ACC112 (cell line): ENCODE data around the gene IL15RA.
"Not testable (repeated sequence)": the region's sequence is repeated elsewhere in the genome, so short reads cannot be mapped to it uniquely, and the experiment has no call there.

ENCODE experiments used
- H2AFZ ChIP-seq: fragments of 200-600 bp; sonication (generic); one replicate; pipeline ENCODE4 v1.6.0; 2017; ENCODE audit warnings: antibody characterized with exemption, low read length; ENCODE audit not compliant: unreplicated experiment
- H3K27ac ChIP-seq: fragments of 200-600 bp; sonication (generic); 2 replicates; pipeline ENCODE4 v1.5.1; 2014; ENCODE audit warnings: low read depth, mild to moderate bottlenecking, antibody characterized with exemption, low read length, moderate library complexity
- H3K27me3 ChIP-seq: fragments of 200-600 bp; sonication (generic); 2 replicates; pipeline ENCODE4 v1.6.1; 2014; ENCODE audit warnings: mild to moderate bottlenecking, antibody characterized with exemption, low read length, moderate library complexity, mixed read lengths; ENCODE audit not compliant: insufficient read depth
- H3K36me3 ChIP-seq: fragments of 200-600 bp; sonication (generic); 2 replicates; pipeline ENCODE4 v1.6.1; 2016; ENCODE audit warnings: mild to moderate bottlenecking, antibody characterized with exemption, low read length, moderate library complexity, mixed read lengths; ENCODE audit not compliant: insufficient read depth
- H3K4me1 ChIP-seq: fragments of 200-600 bp; sonication (generic); one replicate; pipeline ENCODE4 v1.6.1; 2016; ENCODE audit warnings: low read length, mixed read lengths; ENCODE audit not compliant: insufficient read depth, unreplicated experiment, control insufficient read depth
- H3K4me3 ChIP-seq: fragments of 200-600 bp; sonication (generic); 2 replicates; pipeline ENCODE4 v1.5.1; 2014; ENCODE audit warnings: mild to moderate bottlenecking, low read depth, low read length
- H3K79me2 ChIP-seq: fragments of 200-600 bp; sonication (generic); one replicate; pipeline ENCODE4 v1.6.0; 2016; ENCODE audit warnings: low read length; ENCODE audit not compliant: control insufficient read depth, unreplicated experiment, insufficient read depth

Gene IL15RA

GRCh38 chr10:6005856-6006395, 28.6 kb upstream of the IL15RA start:
- H3K27ac ChIP-seq = no peak overlapping the region
- no peak overlapping the region for H3K4me3 ChIP-seq
- peaks cover 26% of the 10 kb centered on the region; the same call in 1 of the 2 replicates for H3K27me3 ChIP-seq
- peaks cover 9% of the 10 kb centered on the region for H3K4me1 ChIP-seq
- no peaks in the 10 kb centered on the region for H3K79me2 ChIP-seq
- H3K36me3 ChIP-seq = no peaks in the 10 kb centered on the region
- H2AFZ ChIP-seq = no peak overlapping the region

DNA sequence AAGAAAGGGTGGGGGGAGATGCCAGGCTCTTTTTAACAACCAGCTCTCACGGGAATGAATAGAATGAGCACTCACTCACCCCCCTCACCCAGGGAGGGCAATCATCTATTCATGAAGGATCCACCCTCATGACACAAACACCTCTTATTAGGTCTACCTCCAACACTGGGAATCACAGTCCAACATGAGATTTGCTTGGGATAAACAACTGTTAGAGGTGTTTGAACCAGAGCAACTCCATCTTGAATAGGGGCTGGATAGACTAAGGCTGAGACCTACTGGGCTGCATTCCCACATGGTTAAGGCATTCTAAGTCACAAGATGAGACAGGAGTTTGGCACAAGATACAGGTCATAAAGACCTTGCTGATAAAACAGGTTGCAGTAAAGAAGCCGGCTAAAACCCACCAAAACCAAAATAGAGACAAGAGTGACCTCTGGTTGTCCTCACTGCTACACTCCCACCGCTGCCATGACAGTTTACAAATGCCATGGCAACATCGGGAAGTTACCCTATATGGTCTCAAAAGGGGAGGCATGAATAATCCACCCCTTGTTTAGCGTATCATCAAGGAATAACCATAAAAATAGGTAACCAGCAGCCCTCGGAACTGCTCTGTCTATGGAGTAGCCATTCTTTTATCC, 27.9 kb upstream of the IL15RA start:
- H3K36me3 ChIP-seq, H3K4me1 ChIP-seq, H2AFZ ChIP-seq, H3K4me3 ChIP-seq, H3K79me2 ChIP-seq, H3K27ac ChIP-seq: not testable (repeated sequence)
- peaks cover 30% of the 10 kb centered on the region; the same call in 1 of the 2 replicates for H3K27me3 ChIP-seq

DNA sequence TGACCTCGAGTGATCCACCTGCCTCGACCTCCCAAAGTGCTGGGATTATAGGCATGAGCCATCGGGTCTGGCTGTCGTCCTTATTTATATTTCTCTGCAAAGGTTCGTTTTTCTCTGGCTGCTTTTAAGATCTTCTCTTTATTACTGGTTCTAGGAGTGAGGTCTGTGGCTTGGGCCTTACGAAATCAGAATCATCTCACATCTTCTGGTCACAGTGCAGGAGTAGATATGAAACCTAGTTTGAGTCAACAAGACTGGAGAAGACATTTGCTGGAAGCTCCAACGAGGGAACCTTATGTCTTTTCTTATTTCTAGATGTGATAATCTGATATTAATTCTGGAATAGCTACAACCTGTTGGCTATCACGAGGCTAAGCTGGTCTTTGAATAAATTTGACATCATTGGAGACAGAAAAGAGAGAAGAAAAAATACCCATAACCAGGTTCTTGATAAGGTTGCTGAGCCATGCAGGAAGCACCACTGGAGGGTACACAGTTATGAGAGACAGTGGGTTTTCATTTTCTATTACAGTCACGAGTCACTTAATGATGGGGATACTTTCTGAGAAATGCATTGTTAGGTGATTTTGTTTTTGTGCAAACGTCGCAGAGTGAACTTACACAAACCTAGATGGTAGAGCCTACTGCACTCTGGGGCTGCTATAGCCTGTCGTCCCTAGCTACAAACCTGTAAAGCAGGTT, 25.6 kb upstream of the IL15RA start:
- Histone ChIP-seq H3K4me3 (no peak overlapping the region), H3K79me2 (no peaks in the 10 kb centered on the region), H3K27ac (no peak overlapping the region), H3K36me3 (no peaks in the 10 kb centered on the region), H3K27me3 (peaks cover 45% of the 10 kb centered on the region), H3K4me1 (no peaks in the 10 kb centered on the region), H2AFZ (no peak overlapping the region)

- Histone ChIP-seq H3K4me1 (no peaks in the 10 kb centered on the region), H3K27ac (no peak overlapping the region), H3K36me3 (no peaks in the 10 kb centered on the region)
Measured at GRCh38 chr10:5999440-6000165, 22.3 kb upstream of the IL15RA start.

DNA sequence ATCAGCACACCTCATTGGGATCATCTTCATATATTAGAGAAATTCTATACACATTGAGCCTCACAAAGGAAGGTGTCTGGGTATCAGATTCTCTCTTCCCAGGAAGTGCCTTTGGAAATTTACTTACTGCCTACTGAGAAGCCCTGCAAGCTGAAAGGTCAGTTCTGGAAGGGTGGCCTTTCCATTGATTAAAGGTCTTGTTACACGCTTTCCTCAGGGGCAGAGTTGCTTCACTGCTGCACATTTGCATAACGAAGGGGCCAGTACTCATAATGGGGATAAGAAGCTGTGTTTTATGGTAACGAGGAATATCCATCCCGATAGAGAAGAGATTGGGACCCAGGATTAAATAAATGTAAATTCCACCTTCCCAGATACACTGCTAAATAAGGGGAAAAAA, 19.4 kb upstream of the IL15RA start:
- Histone ChIP-seq H3K36me3 (no peaks in the 10 kb centered on the region), H3K27ac (no peak overlapping the region)

More at GRCh38 chr10:5999440-6000165, 22.3 kb upstream of the IL15RA start:
- no peak overlapping the region for H2AFZ ChIP-seq
- no peak overlapping the region for H3K4me3 ChIP-seq
- peaks cover 39% of the 10 kb centered on the region for H3K27me3 ChIP-seq
- no peaks in the 10 kb centered on the region for H3K79me2 ChIP-seq

DNA sequence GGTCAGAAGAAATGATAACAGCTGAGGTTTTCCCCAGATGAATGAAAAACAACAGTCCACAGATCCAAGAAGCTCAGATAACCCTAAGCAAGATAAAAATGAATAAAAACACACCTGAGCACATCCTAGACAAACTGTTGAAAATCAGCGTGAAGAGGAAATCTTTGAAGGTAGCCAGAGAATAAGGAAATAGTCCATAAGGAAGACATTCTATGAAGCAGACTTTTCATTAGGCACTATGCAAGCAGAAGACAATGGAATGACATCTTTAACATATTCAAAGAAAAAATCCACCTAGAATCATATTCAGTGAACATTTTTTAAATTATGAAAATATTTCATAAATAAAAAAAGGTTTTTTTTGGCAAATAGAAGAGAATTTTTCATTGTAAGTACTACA, 15.1 kb upstream of the IL15RA start:
- H3K27ac ChIP-seq = no peak overlapping the region
- no peak overlapping the region for H3K4me3 ChIP-seq
- H3K27me3 ChIP-seq = peaks cover 5% of the 10 kb centered on the region; the same call in 1 of the 2 replicates
- H3K36me3 ChIP-seq = no peaks in the 10 kb centered on the region
- H3K4me1 ChIP-seq = no peaks in the 10 kb centered on the region
- no peak overlapping the region for H2AFZ ChIP-seq
- H3K79me2 ChIP-seq = no peaks in the 10 kb centered on the region

More for the DNA sequence above, 19.4 kb upstream of the IL15RA start:
- no peaks in the 10 kb centered on the region for H3K79me2 ChIP-seq
- H3K27me3 ChIP-seq = peaks cover 33% of the 10 kb centered on the region
- no peaks in the 10 kb centered on the region for H3K4me1 ChIP-seq
- H3K4me3 ChIP-seq = no peak overlapping the region
- H2AFZ ChIP-seq = no peak overlapping the region

- H3K79me2 ChIP-seq = no peaks in the 10 kb centered on the region
Measured at GRCh38 chr10:5991708-5992107, 14.4 kb upstream of the IL15RA start.

DNA sequence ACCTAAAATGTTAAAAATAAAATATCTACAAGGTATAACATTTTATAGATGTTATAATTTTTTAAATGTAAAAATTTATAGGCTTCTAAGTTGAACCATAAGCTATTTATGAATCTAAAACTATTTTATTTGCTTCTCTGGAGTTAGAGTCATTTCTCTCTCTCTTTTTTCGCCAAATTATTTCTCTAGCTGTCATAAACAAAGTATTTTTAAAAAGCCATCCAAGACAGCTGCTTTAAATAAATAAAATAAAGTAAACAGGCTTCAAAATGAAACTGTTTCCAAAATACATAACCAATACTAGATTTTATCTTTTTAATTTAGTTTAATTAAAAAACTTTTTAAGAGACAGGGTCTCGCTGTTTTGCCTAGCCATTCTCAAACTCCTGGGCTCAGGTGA, 12.4 kb upstream of the IL15RA start:
- peaks cover 9% of the 10 kb centered on the region for H3K4me1 ChIP-seq

More at GRCh38 chr10:5991708-5992107, 14.4 kb upstream of the IL15RA start:
- H3K27me3 ChIP-seq = peaks cover 4% of the 10 kb centered on the region; the same call in 1 of the 2 replicates
- H3K27ac ChIP-seq = no peak overlapping the region
- no peaks in the 10 kb centered on the region for H3K4me1 ChIP-seq
- H3K4me3 ChIP-seq = no peak overlapping the region
- no peaks in the 10 kb centered on the region for H3K36me3 ChIP-seq
- H2AFZ ChIP-seq = no peak overlapping the region

GRCh38 chr10:5988336-5988920, 11.1 kb upstream of the IL15RA start:
- H3K4me3 ChIP-seq = no peak overlapping the region
- peaks cover 9% of the 10 kb centered on the region for H3K4me1 ChIP-seq
- no peaks in the 10 kb centered on the region; the same call in 1 of the 2 replicates for H3K27me3 ChIP-seq
- no peaks in the 10 kb centered on the region for H3K36me3 ChIP-seq
- H3K27ac ChIP-seq = no peak overlapping the region
- no peaks in the 10 kb centered on the region for H3K79me2 ChIP-seq
- no peak overlapping the region for H2AFZ ChIP-seq

More for the DNA sequence above, 12.4 kb upstream of the IL15RA start:
- H2AFZ ChIP-seq = no peak overlapping the region
- H3K36me3 ChIP-seq = no peaks in the 10 kb centered on the region
- no peak overlapping the region for H3K4me3 ChIP-seq
- H3K27me3 ChIP-seq = peaks cover 4% of the 10 kb centered on the region; the same call in 1 of the 2 replicates
- H3K27ac ChIP-seq = no peak overlapping the region
- no peaks in the 10 kb centered on the region for H3K79me2 ChIP-seq

GRCh38 chr10:5987747-5988146, 10.4 kb upstream of the IL15RA start:
- Histone ChIP-seq H3K4me3 (no peak overlapping the region), H3K27ac (no peak overlapping the region), H2AFZ (no peak overlapping the region), H3K36me3 (no peaks in the 10 kb centered on the region), H3K79me2 (no peaks in the 10 kb centered on the region), H3K27me3 (no peaks in the 10 kb centered on the region; the same call in 1 of the 2 replicates), H3K4me1 (peaks cover 9% of the 10 kb centered on the region)
